GM19452 (cell line): ENCODE measurements around the gene ALPP.

Source experiments
- ATAC-seq: cut with Tn5 transposase; IDR thresholded peaks from one replicate; pipeline ENCODE4 v1.9.1; 2021; ENCODE audit not compliant: unreplicated experiment

ALPP gene

DNA sequence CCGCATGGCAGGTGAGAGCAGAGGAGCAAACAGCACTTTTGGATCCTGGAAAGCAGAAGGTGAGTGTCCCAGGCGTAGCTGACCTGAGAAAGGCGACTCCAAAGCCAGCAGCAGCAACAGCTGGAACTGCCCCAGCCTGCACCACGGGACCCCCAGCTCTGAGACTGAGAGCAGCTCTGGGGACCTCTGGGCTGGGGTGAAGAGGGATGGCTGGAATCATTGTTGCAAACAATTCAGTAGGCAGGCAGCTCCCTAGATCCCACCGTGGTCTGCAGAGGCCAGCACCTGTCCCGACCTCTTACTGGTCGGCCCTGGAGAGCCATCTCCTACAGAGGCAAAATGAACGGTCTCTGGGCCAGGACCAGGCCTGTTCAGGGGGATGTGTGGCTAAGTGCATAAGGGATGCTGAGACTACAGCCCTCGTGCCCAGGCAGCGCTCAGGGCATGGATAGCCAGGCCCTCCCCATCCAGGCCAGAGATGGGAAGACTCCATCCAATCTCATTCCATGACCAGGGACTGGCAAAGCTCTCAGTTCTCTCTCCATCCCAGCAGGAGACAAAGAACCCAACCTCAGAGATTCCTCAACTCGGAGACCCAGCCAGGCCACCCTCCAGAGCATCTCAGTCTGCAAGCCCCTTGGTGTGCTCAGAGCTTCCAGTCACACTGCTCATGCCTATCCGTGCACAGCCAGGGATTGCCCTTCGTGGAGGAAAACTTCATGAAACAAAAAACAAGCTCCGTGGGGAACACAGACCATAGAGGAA is 38.2 kb upstream of the ALPP start:
- ATAC-seq: no peak

DNA sequence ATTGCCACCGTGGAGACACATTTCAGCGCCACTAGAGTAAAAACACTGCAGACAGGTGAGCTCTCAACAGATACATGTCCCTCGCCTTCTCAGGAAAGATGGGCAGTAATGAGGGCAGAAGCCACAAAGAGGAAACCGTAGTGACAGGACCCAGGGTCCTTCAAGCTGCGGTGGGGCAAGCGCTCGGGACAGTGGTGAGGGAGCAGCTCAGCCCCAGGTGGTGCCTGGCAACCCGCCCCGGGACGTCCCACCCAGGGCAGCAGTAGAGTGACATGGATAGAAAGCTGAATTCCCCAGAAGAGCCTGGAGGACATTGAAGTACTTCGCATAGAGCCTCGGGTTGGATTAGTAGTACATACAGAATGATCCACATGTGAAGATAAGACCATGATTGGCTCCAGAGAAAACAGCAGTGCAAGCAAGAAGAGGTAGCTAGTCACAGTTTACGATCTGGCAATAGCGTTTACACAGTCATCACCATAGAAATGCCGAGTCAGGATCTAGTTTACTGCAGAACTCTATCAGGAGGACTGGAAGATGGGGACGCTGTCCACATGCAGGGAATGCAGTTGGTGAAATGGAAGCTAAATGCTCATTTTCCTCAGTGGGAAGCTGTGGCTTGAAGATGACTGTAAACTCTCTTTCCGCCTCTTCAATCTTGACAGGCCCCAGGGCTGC is 37.4 kb upstream of the ALPP start:
- no peak for ATAC-seq

DNA sequence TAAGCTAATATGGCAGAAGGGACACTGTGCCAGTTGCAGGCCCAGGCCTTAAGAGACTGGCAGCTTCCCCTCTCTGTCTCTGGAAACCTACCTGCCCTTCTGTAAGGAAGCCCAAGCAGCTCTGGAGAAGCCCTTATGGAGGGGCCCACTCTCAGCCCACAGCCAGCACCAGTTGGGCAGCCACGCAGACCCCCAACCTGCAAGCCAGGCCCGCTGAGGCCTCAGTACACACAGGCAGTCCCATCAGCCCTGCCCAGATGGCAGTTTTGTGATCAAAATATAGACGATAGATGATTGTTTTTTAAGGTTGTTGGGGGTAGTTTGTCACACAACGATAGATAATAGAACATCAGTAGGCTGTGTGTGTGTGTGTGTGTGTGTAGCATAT is 36.8 kb upstream of the ALPP start:
- ATAC-seq: no peak

DNA sequence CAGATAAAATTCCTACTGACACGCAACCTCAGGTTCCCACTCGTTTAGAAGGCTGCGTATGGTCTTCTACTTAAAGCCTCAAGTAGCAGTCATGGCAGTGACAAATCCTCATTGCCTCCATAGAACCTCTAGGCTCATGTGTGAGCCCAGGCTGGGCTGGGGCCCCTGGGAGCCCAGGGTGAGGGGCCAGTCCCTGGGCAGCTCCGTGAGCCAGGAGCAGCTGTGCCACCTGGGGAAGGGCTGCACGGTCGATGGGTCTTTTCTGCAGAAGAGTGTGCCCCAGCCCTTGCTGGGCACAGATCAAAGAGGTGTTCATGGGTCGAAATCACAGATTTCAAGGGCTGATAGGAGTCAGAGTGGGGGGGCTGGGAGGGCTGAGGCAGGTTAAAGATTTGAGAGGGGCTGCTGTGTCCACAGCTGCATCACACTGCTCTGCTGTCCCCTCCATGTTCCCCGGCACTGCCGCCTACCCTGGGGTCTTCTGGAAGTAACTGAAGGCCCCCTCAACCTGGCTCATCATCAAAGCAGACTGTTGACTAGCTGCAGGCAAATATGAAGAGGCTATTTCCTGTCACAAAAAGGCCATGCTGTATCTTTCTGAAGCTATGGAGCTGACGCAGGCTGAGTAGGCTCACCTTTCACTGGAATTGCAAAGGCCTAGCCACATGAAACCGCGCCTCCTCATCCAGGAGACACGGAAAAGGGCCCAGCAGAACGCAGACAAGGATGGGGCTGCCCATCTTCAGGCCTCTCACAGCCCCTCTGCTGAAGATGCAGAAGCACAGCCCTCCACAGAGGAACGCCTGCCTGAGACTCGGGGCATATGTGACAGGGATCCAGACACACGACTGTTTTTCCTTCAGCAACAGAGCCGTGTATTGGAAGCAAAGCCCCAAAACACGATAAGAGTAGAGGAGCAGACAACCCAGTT is 35.7 kb upstream of the ALPP start:
- ATAC-seq: no peak

DNA sequence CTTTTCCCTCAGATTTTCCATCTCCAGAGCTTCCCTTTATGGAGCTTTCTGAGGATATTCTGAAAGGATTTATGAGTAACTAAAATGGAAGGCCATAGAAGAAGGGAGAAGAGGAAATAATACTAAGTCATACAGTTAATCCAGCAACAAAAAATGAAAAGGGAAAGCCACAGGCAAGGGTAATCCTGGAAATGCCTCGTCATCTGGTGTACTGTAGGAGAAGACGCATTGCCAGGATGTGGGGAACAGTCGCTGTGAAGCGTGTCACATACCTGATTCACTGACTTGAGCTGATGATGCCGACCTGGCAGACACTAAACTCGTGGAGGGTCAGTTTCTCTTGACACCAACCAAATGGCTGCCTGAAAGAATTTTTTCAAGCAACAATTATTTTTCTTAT is 34.7 kb upstream of the ALPP start:
- no peak for ATAC-seq

DNA sequence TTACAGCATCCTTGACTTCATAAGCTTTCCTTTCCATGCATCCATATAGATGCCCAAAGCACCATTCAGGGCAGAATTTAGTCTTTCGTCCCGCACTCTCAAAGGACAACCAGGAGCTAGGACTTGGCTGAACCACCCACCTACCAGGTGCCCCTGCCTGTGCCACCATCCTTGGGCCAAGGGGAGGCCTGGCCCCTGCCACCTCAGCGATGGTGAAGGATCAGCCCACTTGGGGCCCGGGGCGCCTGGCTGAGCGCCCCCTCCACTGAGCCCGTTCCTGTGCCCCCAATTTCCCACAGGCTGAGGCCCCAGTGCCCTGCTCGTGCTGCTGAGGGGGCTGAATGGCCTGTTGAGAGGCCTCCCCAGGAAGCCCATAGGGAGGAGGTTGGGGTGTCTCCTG is 33.3 kb upstream of the ALPP start:
- no peak for ATAC-seq

DNA sequence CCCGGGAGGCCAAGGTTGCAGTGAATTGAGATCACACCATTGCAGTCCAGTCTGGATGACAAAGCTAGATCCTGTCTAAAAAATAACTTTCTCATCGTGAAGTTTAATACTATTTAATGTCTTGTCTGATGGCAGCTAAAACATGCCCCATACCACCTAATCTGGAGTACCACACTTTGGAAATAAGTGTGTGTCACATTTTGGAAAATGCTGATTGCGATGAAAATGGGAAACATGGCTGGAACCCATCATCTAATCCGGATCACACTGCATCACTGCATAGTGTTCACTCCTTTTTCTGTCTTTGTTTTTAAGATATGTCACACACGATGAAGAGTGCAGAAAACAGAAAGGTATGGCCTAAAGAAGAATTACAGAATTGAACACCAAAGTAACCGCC is 31.2 kb upstream of the ALPP start:
- no peak for ATAC-seq

DNA sequence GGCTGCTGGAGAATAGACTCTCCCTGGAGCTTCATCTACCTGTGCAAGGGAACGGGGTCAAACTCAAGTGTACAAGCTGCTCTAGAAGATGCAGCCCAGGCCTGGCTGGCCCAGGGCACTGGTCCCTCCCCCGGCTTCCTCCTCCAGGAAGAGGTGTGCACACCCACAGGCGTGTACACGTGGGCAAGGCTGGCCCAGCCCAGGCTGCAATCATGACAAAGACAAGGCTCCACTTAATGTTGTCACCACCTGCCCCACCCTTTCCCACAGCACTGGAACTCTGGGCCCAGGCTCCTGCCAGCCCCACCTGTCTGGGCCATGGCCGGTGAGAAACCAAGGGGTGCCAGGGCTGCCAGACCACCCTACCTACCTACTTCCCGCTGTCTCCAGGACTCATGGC is 29.6 kb upstream of the ALPP start:
- no peak for ATAC-seq

DNA sequence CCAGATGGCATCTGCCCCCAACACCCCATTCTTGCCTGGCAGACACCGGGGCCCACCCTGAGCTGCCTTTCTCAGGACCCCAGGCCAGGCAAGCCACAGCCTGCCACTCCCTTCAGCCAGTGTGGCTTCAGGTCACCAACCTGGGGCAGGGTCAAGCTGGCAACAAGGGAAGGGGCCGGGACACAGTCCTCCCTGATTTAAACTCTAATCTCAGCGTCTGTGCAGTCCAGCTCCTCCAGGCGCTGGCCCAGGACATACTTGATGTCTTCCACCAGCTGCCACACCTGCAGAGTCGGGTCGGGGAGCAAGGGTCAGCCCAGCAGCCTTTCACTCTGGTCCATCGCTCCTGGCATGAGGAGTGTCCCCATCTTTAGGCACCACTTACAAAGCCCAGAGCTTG is 29.0 kb upstream of the ALPP start:
- ATAC-seq: no peak

DNA sequence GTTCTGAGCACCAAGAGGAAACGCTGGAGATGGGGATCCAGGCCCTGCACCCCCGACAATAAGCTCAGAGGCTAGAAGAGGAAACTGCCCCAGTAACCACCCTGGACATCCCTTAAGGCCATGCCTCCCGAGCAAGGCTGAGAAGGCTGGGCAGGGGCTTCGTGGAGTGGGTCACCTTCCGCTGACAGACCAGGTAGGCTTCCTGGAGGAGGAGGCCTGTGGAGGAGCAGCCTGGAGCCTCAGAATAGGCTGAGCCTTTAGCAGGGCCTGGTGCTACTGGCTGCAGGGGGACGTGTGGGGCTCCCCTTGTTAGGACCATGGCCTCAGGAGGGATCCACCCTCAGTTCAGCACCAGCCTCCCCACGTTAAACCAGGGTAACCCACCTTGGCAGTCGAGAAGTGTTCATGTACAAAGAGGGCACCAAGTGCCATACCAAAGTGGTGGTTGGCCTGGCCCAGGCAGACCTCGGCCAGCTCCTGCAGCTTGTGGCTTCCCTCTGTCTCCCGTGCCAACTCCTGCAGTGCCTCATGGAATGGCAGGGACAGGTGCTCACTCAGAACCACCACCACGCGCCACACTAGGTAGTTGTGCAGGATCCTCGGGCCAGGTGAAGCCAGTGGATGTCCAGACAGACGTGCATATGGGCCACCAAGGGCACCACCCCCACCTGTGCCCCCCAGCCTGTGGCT is 28.5 kb upstream of the ALPP start:
- no peak for ATAC-seq

DNA sequence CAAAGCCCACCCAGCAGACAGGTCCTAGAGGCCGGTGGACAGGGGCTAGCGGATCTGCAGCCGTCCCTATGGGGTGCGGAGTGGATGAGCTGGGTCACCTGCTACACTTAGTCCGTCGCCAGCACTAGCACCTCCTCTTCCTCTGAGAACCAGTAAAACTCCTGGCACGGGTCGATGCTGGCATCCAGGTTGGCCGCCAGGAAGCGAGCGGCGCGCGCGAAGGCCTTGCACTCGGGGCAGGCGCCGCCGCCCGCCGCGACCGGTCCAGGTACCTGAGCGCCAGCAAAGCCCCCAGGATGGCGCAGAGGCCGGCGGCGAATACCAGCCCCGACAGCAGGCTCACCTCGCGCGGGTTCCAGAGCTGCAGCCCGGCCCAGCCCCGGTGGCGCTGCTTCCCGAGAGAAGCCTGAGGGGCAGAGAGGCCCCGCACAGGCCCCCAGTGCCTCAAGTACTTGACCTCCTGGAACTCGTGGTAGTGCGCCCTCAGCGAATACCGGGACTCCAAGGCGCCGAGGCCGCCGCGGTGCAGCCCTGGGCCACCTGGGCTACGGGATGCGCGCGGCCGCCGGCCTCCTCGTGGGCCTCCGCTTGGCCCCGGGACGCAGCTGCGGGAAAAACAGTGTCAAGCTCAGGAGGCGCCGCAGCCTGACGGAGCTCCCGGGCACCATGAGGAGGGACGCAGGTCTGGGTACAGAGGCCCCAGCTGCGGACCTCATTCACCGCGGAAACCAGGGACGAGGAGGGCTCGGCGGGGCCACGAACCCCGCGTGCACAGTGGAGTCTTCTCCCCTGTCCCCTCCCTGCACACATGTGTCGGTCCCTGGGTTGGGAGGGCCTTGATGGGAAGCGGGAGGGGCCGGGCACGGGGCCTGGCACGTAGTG is 27.5 kb upstream of the ALPP start:
- ATAC-seq: no peak

DNA sequence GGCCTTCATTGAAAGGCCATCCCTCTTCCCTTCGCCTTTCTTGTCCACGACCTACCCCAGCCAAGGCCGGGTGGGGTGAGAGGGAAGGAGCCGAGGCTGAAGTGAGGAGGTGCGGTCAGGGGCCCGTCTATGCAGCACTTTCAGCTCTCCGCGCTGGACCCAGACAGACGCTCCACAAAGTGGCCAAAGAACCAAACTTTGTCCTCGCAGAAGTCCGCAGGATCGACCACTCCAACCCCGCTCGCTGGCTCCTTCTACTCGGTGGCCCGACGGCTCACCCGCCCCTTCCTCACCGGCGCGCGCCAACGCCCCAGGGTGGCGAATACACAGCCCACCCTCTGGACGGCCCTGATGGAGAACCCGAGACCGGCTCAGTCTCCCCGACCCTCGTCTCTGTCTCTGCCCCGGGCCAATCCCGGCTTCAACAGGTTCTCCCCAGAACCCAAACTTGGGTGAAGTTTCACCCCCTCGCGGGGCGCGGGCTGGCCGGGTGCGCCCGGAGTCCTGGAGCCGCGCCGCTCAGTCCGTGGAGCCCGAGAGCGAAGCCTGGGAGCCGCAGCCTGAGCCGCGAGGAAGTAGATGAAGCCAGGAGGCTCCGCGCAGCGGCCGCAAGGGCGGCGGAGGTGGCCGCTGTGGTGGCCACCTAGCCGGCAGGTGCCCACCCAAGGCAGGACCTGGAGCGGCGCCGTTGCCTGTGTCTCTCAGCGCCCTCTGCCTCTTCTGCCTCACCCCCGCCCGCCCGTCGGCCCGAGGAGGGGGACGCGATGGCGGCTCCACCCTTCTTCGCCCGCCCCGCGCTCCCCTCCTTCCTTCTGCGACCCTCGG is 26.7 kb upstream of the ALPP start:
- ATAC-seq: no peak

DNA sequence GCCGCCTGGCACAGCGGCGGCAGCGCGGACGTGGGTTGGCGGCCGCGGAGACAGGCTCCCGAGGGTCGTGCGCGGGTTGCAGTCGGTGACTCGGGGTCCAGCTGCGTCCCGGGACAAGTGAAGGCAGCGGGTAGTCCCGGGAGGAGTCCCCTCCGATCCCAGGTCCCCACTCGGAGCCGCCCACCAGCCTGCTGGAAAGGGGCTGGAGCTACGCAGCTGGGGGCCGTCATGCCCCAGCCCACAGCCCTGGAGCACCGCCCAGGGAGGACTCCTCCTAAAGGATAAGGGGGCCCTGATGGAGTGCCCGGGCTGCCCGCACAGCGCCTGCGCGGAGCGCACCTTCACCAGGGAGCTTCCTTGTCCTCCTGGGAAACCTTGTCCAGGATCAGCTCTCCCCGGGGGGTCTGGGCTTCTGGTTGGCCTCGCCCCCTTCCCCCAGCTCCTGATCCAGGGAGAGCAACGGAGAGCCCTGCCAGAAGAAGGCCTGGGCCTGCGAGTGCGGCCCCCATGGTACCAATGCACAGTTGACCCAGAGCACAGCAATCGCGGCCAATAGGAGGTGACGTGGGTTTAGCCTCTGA is 25.9 kb upstream of the ALPP start:
- ATAC-seq: no peak

DNA sequence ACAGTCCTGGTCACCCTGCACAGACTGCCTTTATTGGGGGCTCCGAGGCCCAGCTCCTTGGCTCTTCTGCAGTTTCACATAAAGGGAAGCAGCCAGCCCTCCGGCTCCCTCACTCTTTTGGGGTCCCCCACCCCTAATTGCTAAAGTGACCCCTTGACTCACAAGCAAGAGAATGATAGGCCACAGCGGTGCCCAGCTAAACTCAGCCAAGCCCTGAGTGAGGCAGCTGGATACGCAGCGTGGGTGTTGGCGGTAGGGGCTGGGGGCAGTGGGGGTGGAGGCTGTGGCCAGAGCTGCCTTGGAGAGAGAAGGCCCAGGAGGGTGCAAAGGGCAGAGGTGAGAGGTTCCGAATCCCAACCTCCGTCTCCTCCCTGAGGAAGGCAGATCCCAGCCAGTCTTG is 25.5 kb upstream of the ALPP start:
- no peak for ATAC-seq

DNA sequence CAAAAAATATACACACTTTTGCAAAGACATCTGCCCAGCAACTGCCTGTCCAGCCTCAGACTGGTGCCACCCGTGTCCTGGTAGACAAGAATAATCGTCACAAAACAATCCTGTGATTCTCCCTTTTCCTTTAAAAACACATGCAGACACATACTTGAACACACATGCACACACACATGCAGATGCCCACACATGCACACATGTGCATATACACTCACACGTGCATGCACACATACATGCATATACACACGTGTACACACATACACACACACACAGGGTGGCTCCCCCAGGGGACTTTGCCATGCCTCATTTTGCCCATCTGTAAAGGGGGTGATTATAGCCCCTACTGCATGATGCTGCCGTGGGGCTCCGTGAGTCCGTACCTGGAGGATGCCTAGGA is 24.9 kb upstream of the ALPP start:
- ATAC-seq: no peak

DNA sequence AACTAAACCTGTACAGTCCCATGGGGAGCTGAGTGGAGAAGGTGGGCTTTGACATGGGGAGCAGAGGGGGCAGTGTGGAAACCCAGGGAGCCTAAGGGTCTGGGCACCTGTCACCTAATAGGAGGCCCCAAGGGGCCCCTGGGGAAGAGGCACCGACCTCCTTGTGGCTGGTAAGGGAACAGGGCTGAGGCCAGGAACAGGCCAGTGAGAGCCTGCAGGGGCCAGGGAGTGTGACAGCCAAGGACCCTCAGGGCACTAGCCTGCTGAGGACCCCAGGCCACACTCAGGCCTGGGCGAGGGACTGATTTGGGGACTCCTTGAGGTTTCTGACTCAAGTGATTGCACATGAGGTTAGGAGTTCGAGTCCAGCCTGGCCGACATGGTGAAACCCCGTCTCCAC is 24.5 kb upstream of the ALPP start:
- ATAC-seq: no peak

DNA sequence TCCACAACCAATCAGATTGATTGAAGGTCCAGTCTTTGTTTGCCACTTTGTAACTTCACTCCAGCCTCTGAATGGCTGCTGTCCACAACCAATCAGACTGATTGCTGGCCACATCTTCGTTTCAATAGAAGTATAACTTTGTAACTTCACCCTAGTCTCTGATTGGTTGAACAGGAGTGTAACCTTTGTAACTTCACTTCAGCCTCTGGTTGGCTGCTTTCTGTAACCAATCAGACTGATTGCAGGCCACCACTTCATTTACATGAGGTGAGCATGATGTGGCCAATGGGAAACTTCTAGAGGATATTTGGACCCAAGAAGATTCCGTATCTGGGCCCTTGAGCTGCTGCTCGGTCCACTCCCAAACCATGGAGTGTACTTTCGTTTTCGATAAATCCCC is 16.9 kb upstream of the ALPP start:
- no peak for ATAC-seq

DNA sequence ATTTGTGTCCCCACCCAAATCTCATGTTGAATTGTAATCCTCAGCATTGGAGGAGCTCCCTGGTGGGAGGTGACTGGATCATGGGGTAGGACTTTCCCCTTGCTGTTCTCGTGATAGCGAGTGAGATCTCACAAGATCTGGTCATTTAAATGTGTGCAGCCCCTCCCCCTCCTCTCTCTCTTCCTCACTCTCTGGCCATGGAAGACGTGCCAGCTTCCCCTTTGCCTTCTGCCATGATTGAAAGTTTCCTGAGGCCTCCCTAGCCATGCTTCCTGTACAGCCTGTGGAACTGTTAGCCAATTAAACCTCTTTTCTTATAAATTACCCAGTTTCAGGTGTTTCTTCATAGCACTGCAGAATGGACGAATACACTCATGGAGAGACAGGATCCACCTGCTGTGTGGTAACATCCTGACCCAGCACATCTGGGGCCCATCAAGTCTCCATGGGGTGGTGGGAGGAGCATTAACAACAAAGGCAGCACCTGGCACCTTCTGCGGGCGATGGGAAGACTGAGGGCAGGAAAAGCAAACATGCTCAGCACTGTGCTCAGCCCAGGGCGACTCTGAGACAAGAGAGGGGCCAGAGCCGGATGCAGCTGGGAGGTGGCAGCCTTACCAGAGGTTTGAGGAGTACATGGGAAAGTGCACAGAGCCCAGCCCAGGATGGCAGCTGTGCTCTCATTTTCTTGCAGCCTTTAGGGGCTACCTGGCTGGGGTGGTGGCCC is 16.2 kb upstream of the ALPP start:
- no peak for ATAC-seq
